Eye (tissue), 1 donor: ENCODE results near the gene SCLY.

Source experiments
- DNase-seq: peaks from one replicate; pipeline ENCODE4 v3.0.0-alpha.2; 2015

The SCLY gene

DNA sequence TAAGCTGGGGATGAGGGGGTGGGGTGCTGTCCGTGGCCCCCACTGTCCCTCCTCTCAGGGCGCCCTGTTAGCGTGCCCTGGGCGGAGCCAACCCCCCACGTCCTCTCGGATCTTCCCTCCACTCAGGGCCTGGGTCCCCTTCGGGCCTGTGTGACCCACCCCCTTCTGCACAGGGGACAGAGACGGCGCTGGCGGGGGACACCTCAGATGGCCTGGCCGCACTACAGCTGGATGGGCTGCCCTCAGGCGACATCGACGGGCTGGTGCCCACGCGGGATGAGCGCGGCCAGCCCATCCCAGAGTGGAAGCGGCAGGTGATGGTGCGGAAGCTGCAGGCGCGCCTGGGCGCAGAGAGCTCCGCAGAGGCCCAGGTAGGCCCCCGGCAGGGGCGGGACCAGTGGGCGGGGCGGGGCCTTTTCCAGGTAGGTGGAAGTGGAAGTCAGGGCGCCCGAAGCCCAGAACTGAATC, 67.8 kb downstream of the SCLY start:
- DNase-seq = no peak

DNA sequence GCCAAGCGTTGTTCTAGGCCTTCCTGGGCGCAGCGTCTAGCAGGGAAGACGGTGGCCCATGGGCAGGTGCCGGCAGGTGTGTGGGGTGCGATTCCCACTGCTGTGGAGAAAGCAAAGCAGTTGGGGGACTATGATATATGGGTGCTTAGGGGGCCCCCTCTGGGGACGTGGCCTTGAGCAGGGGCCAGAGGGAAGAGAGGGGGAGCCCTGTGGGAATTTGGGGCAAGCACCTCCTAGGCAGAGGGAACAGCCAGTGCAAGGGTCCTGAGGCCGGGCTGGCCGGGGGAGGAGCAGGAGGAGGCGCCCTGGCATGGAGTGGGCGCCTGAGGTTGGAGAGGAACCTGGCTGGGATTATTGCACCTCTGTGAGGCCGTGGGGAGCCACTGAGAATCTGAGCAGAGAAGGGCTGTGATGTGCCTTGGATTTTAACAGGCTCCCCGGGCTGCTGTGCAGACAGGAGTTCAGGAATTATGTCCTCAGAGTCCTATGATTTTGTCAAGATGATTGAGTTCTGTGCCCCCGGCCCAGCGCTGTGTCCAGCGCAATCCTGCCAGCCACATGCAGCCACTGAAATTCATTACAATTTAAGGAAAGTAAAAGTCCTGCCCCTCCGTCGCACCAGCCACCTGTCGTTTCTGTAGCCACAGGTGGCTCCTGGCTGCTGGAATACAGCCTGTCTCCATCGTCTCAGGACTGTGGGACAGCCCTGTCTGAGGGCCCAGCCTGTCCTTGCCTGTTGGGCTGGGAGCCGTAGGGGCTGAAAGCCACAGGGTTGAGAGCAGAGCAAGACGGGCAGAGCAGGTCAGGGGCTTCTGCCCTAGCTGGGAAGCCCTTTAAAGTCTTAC, 68.6 kb downstream of the SCLY start:
- DNase-seq = no peak

DNA sequence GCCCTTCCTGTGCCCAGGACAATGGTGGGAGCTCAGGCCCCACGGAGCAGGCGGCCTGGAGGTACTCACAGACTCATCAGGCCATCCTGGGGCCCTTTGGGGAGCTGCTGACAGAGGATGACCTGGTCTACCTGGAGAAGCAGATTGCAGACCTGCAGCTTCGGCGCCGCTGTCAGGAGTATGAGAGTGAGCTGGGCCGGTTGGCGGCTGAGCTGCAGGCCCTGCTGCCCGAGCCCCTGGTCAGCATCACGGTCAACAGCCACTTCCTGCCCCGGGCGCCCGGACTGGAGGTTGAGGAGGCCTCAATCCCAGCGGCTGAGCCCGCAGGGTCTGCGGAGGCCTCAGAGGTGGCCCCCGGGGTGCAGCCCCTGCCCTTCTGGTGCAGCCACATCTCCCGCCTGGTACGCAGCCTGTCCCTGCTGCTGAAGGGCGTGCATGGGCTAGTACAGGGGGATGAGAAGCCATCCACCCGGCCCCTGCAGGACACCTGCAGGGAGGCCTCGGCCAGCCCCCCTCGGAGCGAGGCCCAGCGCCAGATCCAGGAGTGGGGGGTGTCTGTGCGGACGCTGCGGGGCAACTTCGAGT, 69.4 kb downstream of the SCLY start:
- no peak for DNase-seq

DNA sequence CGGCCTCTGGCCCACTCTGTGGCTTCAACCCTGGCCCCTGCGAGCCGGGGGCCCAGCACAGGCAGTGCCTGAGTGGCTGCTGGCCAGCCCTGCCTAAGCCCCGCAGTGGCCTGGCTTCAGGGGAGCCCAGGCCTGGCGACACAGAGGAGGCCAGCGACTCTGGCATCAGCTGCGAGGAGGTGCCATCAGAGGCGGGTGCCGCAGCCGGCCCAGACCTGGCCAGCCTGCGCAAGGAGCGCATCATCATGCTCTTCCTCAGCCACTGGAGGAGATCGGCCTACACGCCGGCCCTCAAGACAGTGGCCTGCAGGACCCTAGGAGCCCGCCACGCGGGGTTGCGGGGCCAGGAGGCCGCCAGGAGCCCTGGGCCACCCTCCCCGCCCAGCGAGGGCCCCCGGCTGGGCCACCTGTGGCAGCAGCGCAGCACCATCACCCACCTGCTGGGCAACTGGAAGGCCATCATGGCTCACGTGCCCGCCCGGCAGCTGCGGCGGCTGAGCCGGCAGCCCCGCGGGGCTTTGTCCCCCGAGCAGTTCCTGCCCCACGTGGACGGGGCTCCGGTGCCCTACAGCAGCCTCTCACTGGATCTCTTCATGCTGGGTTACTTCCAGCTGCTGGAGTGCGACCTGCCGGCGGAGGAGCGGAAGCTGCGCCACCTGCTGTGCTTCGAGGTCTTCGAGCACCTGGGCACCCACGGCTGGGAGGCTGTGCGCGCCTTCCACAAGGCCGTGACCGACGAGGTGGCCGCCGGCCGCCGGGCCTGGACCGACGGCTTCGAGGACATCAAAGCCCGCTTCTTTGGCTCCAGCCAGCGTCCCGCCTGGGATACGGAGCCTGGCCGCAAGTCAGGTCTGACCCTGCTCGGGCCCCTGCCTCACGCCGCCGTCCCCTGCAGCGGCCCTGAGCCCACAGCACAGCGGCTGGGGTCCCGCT, 70.2 kb downstream of the SCLY start:
- no peak for DNase-seq

DNA sequence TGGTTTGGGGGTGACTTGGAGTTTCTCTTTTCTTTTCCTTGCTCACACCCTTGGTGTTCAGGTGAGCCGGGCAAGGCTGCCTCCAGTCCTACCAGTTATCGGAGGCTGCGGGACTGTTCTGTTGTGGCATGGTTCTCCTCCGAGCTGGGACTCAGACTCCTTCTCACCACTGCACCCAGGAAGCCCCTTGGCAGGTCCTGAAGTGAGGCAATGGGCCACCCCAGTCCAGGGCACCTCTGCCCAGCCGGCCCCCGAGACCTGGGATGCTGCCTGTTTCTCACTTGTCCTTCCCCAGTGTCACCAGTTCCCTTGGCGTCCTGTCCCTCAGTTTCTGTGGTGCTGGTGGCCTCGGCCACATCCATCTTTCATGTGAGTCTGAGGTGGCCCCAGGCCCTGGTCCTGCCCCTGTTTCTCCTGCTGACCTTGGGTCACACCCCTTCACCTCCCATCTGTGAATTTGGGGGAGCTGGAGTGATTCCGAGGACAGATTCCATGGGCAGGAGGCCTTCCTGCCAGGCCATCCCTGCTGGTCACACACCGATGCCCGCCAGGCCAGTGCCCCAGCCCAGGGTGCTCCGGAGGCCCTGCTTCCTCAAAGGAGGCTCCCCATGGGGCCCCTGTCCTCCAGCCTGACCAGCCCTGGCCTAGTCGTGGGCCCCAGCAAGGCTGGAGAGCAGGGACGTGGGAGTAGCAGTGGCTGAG, 71.1 kb downstream of the SCLY start:
- DNase-seq = no peak

DNA sequence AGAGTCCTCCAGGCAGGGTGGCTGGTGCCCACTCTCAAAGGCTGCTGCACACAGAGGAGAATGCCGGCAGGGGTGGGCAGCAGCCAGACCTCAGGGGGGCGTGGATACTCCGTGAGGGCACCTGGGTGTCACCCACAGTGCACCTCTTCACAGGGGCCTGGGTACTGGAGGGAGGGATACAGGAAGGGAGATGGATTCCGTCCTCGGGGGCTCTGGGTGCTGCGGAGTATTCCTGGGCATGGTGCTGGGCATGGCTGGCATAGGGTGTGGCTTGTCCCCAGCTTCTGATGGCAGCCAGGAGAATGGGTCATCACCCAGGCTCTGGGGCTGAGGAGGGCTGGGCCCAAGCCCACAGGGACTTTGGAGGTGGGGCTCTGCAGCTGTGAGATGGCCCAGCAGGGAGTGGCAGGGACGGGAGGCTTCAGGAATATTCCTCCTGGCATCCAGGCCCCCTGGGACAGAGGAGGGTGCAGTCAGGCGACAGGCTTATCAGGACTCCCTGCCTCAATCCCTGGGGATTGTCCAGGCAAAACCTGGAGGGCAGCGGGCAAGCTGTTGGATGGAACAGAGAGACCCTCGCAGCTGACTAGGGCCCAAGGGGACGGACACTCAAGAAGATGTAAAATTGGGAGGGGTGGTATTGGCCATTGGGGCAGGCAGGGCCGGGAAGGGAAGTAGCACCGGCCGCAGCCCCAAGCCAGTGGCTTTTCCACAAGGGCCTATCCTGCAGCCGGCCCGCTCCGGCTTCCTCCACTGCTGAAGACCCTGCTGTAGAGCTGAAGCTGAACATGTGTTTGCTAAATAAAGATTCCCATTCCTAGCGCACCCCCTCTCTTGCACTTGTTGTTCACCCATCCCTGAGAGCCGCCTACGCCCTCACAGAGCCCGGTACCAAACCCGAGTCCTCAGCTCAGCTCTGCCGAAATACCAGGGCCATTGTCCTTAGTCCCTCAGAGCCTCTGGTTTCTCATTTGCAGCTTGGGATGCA, 72.0 kb downstream of the SCLY start:
- no peak for DNase-seq

DNA sequence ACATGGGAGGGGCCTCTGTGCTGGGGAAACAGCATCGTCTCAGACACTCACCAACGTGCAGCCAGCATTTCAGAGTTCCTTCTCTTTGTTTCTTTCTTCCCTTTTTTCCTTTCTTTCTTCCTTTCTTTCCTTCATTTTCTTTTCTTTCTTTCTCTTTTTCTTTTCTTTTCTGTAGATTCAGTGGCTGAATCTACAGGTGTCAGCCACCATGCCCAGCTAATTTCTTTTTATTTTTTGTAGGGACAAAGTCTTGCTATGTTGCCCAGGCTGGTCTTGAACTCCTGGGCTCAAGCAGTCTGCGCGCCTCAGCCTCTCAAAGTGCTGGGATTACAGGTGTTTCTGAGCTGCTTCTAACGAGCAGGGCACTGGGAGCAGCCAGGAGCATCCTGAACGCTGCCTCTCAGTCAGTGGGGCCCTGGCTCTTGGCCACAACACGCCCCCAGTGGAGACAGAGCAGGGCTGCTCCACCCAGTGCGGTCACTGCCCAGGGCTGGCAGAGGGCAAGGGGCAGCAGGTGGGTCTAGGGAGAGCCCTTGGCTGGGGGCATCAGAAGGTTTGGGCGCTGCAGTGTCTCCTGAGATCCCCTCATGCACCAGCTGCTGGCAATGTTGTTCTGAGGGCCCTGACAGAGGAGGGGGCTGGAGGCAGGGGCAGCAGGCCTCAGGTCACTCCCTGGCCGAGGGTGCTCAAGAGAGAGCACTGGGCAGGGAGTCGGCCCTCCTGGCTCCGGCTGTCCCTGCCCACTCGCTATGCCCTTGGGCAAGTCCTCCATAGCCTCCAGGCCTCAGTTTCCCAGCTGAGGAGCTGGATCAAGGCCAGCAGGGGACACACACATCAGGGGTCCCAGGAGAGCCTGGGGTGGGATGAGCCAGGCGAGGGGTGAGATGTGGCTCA, 72.9 kb downstream of the SCLY start:
- no peak for DNase-seq

DNA sequence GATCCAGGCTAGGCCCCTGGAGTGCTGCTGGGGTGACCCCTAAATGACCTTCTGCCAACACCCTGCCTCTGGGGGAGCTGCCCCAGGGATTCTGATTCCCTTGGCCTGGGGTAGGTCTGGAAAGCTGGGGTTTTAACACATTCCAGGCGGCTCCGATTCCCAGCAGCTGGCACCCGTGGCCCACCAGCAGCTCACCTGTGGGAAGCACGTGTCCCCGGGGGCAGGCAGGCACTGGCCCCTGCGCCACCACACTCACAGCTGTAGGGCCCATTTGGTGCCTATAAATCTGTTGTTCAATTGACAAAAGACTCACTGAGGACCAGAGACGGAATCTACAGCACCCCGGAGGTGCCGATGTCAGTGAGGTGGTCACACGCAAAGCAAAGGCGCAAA, 73.6 kb downstream of the SCLY start:
- no peak for DNase-seq

DNA sequence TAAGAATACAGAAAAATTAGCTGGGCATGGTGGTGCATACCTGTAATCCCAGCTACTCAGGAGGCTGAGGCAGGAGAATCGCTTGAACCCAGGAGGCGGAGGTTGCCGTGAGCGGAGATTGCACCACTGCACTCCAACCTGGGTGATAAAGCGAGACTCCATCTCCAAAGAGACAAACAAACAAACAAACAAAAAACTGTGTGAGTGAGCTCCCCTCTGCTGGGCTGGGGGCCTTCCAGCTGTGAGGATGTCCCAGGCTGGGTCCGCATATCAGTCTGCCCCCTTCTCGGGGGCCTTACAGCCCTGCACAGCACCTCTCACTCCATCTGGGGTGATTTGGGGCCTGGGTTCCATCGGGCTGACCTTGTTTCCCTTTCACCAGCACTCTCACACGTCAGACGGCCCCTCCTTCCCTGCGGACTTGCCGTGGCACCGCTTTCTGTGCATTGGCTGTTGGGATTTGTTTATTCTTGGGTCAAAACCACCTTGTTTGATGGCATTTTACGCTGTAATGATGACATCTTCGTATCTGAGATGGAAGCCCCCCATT, 74.9 kb downstream of the SCLY start:
- no peak for DNase-seq

DNA sequence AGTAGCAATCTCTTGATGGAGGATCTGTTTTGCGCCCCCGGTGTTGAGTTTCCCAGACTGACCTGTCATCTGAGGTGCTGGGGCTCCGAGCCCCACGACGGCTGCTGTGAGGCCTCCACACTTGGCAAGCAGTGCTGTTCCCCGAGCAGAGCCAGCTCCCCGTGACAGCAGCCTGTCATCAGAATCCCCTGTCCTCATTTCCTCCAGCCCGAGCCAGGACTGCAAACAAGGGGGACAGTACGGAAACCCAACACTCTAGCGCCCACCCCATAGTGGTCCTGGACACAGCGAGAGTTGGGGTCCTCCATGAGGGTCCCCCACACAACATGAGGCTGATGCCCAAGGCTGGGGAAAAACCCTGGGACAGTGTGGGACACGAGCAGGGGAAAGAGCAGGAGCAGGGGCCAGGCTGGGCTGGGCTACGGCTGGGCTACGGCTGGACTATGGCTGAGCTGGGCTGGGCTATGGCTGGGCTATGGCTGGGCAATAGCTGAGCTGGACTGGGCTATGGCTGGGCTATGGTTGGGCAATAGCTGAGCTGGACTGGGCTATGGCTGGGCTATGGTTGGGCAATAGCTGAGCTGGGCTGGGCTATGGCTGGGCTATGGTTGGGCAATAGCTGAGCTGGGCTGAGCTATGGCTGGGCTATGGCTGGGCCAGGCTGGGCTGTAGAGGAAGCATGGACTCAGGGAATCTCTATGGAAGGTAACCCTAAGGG, 76.2 kb downstream of the SCLY start:
- no peak for DNase-seq

DNA sequence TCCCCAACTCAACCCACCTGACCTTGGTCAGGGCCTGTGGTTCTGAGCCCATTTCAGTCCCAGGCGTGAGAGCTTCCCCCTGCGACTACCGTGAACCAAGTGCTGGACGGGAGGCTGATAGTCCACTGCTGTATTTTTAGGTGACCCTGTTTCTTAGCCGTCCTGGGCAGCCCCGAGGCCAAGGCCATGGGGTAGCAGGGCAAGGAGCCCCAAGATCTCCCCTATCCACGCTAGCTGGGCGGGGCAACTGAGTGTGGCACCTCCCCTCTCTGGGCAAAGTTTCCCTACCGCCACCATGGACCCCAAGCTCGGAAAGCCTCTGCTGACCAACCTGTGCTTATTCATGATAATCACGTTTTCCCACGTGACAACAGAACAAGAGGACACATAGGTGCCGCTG, 77.1 kb downstream of the SCLY start:
- DNase-seq = no peak

DNA sequence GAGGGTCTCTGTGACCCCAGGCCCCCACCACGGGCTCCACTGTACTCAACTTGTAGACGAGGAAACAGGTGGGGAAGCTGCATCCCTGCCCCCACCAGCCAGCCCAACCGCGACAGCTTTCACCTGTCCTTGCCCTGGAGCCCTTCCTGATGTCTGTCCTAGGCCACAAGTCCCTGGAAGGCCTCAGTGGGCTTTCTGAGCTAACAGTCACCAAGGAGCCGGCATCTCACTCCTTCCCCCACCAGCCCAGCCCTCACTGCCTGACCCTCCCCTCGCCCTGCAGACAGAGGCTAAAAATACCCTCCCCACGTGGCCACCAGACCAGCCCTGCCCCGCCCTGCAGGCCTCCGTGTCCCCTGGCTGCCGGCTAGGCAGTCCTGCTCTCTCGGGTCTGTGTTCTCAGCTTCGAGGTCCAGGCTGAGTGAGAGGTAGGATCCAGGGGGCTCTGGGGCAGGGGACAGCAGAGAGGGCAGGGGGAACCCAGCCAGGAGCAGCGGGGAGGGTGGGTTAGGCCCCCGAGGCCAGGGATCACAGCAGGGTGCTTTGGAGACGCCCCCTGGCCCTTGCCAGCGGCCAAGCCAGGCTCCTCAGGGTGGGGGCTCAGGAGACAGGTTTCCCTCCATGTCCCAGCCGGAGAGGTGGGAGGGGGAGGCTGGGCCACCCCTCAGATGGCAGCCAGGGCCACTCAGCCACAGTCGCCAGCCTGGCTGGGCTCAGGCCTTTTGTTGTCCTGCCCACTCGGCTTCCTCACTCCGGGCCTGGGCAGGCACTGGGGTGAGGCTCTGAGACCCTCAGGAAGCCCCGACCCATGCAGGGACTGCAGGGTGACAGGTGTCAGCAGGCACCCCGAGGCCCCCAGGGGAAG, 77.8 kb downstream of the SCLY start, which contains the start of gene KLHL30:
Gene KLHL30 (plus strand): TSS at position 338 of the 865 bp plus-strand sequence. CDS start 2,087 bp downstream, outside the sequence.
- DNase-seq = no peak

DNA sequence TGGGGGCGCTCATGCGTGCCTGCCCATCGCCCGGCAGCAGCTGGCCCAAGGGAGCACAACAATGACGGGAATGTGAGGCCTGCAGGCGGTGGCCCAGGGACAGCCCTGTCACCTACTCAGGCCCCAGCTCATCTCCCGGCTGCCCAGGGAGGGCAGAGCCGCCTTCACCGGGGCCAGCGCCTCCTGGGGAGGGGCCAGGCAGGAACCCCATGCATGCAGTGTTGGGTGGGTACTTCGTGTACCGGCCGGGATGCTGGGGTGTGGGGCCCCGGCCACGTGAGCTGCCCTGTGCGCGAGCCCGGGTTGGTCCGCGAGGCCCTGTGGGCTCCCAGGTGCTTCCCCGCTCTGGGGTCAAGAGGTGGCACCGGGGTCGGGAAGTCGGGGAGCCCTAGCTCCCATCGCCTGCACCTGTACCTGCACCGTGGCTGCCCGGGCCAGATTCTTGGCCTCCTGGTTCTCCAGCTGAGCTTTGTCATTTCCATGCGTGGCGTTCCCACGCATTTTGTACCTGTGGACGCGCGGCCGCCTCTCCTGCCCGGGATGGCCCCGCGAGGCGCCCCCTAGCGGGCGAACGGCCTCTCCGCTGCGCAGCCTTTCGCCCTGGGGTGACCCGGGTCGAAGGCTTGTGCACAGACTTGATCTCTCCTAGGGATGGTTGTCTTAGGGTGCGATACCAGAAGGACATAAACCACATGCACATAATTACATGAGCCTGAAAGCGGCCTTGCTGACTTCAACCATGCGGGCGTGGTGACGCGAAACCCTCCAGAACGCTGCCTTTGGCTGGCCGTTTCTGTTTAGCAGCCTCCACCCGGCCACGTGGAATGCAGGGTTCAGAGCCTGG, 78.6 kb downstream of the SCLY start:
- peak; percentile 63 for DNase-seq

DNA sequence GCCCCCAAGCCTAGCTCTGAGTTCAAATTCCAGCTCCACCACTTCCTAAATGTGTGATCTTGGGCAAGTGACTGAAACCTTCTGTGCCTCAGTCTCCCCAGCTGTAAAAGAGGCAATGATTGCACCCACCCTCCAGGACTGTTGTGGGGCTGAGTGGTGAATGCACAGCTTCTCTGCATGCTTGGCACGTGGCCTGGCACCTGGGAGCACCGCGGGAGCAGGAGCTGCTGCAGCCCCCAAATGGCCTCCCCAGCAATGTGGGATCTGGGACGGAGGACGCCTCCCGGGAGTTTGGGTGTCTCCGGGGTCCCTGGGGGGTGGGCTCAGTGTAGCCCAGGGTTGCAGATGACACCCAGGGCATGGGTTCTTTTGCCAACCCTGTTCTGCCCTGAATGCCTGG, 79.2 kb downstream of the SCLY start:
- DNase-seq = no peak

DNA sequence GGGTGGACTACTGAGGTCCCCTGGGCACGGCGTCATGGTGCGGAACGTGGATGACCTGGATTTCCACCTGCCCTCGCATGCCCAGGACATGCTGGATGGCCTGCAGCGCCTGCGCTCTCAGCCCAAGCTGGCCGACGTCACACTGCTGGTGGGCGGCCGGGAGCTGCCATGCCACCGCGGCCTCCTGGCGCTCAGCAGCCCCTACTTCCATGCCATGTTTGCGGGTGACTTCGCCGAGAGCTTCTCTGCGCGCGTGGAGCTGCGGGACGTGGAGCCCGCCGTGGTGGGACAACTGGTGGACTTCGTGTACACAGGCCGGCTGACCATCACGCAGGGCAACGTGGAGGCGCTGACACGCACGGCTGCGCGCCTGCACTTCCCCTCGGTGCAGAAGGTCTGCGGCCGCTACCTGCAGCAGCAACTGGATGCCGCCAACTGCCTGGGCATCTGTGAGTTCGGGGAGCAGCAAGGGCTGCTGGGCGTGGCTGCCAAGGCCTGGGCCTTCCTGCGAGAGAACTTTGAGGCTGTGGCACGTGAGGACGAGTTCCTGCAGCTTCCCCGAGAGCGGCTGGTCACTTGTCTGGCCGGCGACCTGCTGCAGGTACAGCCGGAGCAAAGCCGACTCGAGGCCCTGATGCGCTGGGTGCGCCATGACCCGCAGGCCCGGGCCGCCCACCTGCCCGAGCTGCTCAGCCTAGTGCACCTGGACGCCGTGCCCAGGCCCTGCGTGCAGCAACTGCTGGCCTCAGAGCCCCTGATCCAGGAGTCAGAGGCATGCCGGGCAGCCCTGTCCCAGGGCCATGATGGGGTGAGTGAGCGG, 80.1 kb downstream of the SCLY start:
- DNase-seq = no peak
